ENCODE measurements around the gene SPRED2.

Gene SPRED2

DNA sequence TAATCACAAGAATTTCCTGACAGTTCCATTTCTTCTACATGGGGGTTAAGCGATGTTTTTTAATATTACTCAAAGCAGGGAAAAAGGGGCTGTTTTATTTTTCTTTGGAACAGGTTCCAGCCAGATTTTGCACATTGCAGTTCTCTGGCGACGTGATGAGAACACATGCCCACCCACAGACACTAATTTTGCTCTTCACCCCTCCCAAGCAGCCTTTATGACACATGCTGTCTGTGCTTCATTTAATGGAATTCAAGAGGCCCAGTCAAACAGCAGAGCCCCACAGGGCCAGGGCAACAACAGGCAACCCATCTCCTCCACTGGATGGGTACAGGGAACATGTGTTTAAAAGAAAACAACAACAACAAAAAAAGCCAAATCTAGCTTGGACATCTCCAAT, 70.8 kb downstream of the SPRED2 start:
- no peak overlapping the region for H3K4me3 ChIP-seq (replicated peaks; ENCODE audit: insufficient read depth, low read length)
- TF ChIP-seq SPI1 (IDR thresholded peaks at IDR 0.05; ENCODE audit: borderline replicate concordance, low read depth) (no peak), POLR2AphosphoS5 (IDR thresholded peaks at IDR 0.05; ENCODE audit: low read depth) (no peak), GABPA (IDR thresholded peaks at IDR 0.05; ENCODE audit: low read depth) (no peak)
- TF ChIP-seq, protein P1, sequence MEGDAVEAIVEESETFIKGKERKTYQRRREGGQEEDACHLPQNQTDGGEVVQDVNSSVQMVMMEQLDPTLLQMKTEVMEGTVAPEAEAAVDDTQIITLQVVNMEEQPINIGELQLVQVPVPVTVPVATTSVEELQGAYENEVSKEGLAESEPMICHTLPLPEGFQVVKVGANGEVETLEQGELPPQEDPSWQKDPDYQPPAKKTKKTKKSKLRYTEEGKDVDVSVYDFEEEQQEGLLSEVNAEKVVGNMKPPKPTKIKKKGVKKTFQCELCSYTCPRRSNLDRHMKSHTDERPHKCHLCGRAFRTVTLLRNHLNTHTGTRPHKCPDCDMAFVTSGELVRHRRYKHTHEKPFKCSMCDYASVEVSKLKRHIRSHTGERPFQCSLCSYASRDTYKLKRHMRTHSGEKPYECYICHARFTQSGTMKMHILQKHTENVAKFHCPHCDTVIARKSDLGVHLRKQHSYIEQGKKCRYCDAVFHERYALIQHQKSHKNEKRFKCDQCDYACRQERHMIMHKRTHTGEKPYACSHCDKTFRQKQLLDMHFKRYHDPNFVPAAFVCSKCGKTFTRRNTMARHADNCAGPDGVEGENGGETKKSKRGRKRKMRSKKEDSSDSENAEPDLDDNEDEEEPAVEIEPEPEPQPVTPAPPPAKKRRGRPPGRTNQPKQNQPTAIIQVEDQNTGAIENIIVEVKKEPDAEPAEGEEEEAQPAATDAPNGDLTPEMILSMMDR (IDR thresholded peaks at IDR 0.05; ENCODE audit: insufficient read depth, low read length), result no peak
- TF ChIP-seq, protein P2, sequence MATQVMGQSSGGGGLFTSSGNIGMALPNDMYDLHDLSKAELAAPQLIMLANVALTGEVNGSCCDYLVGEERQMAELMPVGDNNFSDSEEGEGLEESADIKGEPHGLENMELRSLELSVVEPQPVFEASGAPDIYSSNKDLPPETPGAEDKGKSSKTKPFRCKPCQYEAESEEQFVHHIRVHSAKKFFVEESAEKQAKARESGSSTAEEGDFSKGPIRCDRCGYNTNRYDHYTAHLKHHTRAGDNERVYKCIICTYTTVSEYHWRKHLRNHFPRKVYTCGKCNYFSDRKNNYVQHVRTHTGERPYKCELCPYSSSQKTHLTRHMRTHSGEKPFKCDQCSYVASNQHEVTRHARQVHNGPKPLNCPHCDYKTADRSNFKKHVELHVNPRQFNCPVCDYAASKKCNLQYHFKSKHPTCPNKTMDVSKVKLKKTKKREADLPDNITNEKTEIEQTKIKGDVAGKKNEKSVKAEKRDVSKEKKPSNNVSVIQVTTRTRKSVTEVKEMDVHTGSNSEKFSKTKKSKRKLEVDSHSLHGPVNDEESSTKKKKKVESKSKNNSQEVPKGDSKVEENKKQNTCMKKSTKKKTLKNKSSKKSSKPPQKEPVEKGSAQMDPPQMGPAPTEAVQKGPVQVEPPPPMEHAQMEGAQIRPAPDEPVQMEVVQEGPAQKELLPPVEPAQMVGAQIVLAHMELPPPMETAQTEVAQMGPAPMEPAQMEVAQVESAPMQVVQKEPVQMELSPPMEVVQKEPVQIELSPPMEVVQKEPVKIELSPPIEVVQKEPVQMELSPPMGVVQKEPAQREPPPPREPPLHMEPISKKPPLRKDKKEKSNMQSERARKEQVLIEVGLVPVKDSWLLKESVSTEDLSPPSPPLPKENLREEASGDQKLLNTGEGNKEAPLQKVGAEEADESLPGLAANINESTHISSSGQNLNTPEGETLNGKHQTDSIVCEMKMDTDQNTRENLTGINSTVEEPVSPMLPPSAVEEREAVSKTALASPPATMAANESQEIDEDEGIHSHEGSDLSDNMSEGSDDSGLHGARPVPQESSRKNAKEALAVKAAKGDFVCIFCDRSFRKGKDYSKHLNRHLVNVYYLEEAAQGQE (IDR thresholded peaks at IDR 0.05; ENCODE audit: insufficient replicate concordance, low read depth), result no peak
- no peak overlapping the region for H3K27ac ChIP-seq (replicated peaks)
- no peak for DNase-seq (ENCODE audit: low read depth in 1 of 2, low spot score in 1 of 2)
- H3K27me3 ChIP-seq (ENCODE audit: insufficient read depth, poor library complexity, severe bottlenecking), result no peaks in the 10 kb centered on the region

DNA sequence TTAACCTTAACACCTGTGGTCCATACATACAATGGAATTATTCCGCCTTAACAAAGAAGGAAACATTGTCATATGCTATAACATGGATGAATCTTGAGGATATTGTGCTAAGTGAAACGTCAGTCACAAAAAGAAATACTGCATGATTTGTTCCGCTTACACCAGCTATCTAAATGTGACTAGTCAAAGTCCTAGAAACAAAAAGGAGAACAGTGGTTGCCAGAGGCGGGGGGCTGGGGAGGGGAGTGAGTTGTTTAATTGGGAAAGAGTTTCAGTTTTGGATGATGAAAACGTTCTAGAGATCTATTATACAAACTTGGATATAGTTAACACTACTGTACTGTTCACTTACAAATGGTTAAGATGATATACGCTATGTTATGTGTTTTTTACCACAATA, 72.0 kb downstream of the SPRED2 start:
- no peaks in the 10 kb centered on the region for H3K27me3 ChIP-seq (ENCODE audit: insufficient read depth, poor library complexity, severe bottlenecking)
- no peak for DNase-seq (ENCODE audit: low read depth in 1 of 2, low spot score in 1 of 2)
- TF ChIP-seq SPI1 (IDR thresholded peaks at IDR 0.05; ENCODE audit: borderline replicate concordance, low read depth) (no peak), POLR2AphosphoS5 (IDR thresholded peaks at IDR 0.05; ENCODE audit: low read depth) (no peak), GABPA (IDR thresholded peaks at IDR 0.05; ENCODE audit: low read depth) (no peak)
- TF ChIP-seq, protein P1 (IDR thresholded peaks at IDR 0.05; ENCODE audit: insufficient read depth, low read length), result no peak
- TF ChIP-seq, protein P2 (IDR thresholded peaks at IDR 0.05; ENCODE audit: insufficient replicate concordance, low read depth), result no peak
- no peak overlapping the region for H3K4me3 ChIP-seq (replicated peaks; ENCODE audit: insufficient read depth, low read length)
- no peak overlapping the region for H3K27ac ChIP-seq (replicated peaks)

DNA sequence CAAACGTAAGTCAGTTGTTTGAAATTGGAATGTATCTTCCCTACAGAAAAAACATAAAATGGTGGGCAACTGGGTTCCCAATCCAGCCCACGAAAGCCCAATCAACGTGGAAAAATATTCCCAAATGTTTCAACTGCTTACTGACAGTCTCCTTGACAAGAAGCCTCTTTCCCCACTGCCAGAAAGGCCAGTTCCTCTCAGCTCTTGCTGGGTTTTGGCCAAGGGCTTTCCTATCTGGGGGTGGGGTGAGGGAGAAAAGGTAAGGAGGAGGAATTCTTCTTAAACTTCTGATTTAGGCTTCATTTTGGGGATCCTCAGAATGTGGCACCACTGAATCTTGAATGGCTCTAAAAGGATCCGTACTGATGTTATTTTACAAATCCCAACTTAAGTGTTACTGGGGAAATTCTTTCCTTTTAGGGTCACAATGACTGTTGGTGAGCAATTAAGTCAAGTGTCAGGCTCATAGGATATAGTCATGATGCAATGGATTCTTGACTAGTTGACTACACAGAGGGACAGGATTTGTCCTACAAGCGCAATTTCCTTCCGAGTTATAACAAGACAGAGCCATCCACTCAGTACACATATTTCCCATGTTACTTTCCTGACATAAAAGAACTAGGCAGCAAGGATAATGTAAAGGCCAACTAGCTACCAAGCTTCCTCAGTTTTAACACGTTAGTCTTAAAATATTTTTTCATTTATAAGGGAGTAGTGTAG, 73.6 kb downstream of the SPRED2 start:
- TF ChIP-seq POLR2AphosphoS5 (IDR thresholded peaks at IDR 0.05; ENCODE audit: low read depth) (no peak), GABPA (IDR thresholded peaks at IDR 0.05; ENCODE audit: low read depth) (no peak), SPI1 (IDR thresholded peaks at IDR 0.05; ENCODE audit: borderline replicate concordance, low read depth) (no peak)
- TF ChIP-seq, protein P2 (IDR thresholded peaks at IDR 0.05; ENCODE audit: insufficient replicate concordance, low read depth), result no peak
- TF ChIP-seq, protein P1 (IDR thresholded peaks at IDR 0.05; ENCODE audit: insufficient read depth, low read length), result no peak
- Histone ChIP-seq H3K27ac (replicated peaks) (no peak overlapping the region), H3K27me3 (ENCODE audit: insufficient read depth, poor library complexity, severe bottlenecking) (no peaks in the 10 kb centered on the region), H3K4me3 (replicated peaks; ENCODE audit: insufficient read depth, low read length) (no peak overlapping the region)
- no peak for DNase-seq (ENCODE audit: low read depth in 1 of 2, low spot score in 1 of 2)
